ENCODE data around the gene TSG101. TPM values are rescaled to one million over a fixed set of nuclear protein-coding genes. Genes with fewer than 3 reads are reported as not detected.

The TSG101 gene
- total RNA-seq, 1 donor from 2014 or later: 46.4 TPM

DNA sequence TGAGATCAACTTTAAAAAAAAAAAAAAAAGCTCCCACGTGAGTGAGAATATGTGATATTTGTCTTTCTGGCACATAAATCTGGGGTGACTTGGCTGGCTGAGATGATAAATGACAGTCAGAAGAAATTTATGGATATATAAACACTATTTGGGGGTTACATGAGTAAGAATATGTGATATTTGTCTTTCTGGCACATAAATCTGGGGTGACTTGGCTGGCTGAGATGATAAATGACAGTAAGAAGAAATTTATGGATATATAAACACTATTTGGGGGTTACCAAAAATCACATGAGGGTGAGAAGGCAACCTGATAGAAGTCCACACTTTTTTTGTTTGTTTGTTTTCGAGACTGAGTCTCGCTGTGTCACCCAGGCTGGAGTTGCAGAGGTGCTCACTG, 6.6 kb upstream of the TSG101 start:
- TF ChIP-seq, protein P1, sequence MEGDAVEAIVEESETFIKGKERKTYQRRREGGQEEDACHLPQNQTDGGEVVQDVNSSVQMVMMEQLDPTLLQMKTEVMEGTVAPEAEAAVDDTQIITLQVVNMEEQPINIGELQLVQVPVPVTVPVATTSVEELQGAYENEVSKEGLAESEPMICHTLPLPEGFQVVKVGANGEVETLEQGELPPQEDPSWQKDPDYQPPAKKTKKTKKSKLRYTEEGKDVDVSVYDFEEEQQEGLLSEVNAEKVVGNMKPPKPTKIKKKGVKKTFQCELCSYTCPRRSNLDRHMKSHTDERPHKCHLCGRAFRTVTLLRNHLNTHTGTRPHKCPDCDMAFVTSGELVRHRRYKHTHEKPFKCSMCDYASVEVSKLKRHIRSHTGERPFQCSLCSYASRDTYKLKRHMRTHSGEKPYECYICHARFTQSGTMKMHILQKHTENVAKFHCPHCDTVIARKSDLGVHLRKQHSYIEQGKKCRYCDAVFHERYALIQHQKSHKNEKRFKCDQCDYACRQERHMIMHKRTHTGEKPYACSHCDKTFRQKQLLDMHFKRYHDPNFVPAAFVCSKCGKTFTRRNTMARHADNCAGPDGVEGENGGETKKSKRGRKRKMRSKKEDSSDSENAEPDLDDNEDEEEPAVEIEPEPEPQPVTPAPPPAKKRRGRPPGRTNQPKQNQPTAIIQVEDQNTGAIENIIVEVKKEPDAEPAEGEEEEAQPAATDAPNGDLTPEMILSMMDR (IDR thresholded peaks at IDR 0.05): no peak
- TF ChIP-seq POLR2A (IDR thresholded peaks at IDR 0.05) (no peak), POLR2AphosphoS5 (IDR thresholded peaks at IDR 0.05; ENCODE audit: insufficient read depth in 1 of 2, low read depth in 1 of 2) (no peak)
- peaks cover 0 to 23% of the 10 kb centered on the region in 2 donors for H3K36me3 ChIP-seq
- H3K27ac ChIP-seq: no peak overlapping the region

GRCh38 chr11:18527512-18527911, 770 bp upstream of the TSG101 start:
- TF ChIP-seq POLR2A (IDR thresholded peaks at IDR 0.05) (no peak), POLR2AphosphoS5 (IDR thresholded peaks at IDR 0.05; ENCODE audit: insufficient read depth in 1 of 2, low read depth in 1 of 2) (no peak)
- TF ChIP-seq, protein P1 (IDR thresholded peaks at IDR 0.05): no peak
- Histone ChIP-seq H3K4me1 (peaks cover 50% of the 10 kb centered on the region), H3K27me3 (no peaks in the 10 kb centered on the region), H3K4me3 (peak overlapping the region; percentile 87 to 99), H3K9me3 (no peaks in the 10 kb centered on the region), H3K36me3 (no peaks in the 10 kb centered on the region), H3K27ac (peak overlapping the region; percentile 98)
- no peak for DNase-seq (ENCODE audit: extremely low spot score in 2 of 2)
- intact Hi-C loops (cut with DNase I): no loop called here

More for the DNA sequence above, 6.6 kb upstream of the TSG101 start:
- Histone ChIP-seq H3K4me1 (no peaks in the 10 kb centered on the region), H3K4me3 (no peak overlapping the region), H3K27me3 (no peaks in the 10 kb centered on the region), H3K9me3 (no peaks in the 10 kb centered on the region)
- no peak for DNase-seq (ENCODE audit: extremely low spot score in 2 of 2)
- intact Hi-C loops (cut with DNase I): no loop called here

DNA sequence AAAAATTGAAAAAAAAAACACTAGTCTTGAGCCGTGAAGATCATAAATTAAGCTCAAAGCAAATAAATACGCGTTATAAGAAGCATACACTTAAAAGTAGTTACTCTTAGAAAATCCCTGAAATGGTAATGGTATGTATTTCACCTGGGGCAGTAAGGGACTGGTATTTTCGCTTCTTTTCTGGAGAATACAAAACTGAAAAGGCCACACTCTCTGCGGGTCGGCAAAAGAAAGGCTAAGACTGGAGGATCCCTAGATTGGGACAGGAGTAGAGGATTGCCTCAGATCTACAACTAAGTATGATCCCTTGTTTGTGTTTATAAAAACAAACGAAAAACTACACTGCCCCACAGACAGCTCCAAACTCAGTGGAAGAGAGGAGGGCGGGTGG, 617 bp downstream of the TSG101 start:
- H3K4me1 ChIP-seq: peaks cover 52% of the 10 kb centered on the region
- intact Hi-C loops (cut with DNase I): no loop called here
- DNase-seq (ENCODE audit: extremely low spot score in 2 of 2): no peak

DNA sequence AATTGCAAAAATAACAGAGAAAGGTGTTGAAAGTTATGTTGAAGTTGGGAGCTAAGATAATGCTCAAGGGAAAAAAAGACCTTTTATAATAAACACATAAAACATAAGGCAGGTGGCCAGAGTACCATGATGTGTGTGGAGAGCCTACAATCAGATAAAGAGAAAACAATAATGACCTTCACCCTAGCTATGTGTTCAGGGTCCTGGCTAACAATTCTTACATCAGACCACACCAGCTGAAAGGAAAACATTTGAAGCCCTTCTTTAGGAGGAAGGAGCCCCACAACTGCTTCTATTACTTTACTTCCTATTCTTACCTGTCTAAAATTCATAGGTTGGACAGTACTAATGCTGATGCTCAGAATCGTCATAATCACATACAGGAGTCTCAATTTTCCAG, 2.5 kb downstream of the TSG101 start:
- no peaks in the 10 kb centered on the region for H3K27me3 ChIP-seq
- H3K4me1 ChIP-seq: peaks cover 52% of the 10 kb centered on the region
- TF ChIP-seq, protein P1 (IDR thresholded peaks at IDR 0.05): no peak
- TF ChIP-seq POLR2A (IDR thresholded peaks at IDR 0.05) (no peak), POLR2AphosphoS5 (IDR thresholded peaks at IDR 0.05; ENCODE audit: insufficient read depth in 1 of 2, low read depth in 1 of 2) (no peak)
- H3K36me3 ChIP-seq: no peaks in the 10 kb centered on the region
- DNase-seq (ENCODE audit: extremely low spot score in 2 of 2): no peak
- no peak overlapping the region for H3K27ac ChIP-seq
- H3K9me3 ChIP-seq: no peaks in the 10 kb centered on the region
- intact Hi-C loops (cut with DNase I): no loop called here
- no peak overlapping the region for H3K4me3 ChIP-seq

More for the DNA sequence above, 617 bp downstream of the TSG101 start:
- H3K27ac ChIP-seq: peak overlapping the region; percentile 98
- H3K27me3 ChIP-seq: no peaks in the 10 kb centered on the region
- H3K9me3 ChIP-seq: no peaks in the 10 kb centered on the region
- TF ChIP-seq POLR2A (IDR thresholded peaks at IDR 0.05) (no peak), POLR2AphosphoS5 (IDR thresholded peaks at IDR 0.05; ENCODE audit: insufficient read depth in 1 of 2, low read depth in 1 of 2) (no peak)
- TF ChIP-seq, protein P1 (IDR thresholded peaks at IDR 0.05): no peak
- H3K36me3 ChIP-seq: no peaks in the 10 kb centered on the region
- peak overlapping the region; percentile 87 to 99 for H3K4me3 ChIP-seq

DNA sequence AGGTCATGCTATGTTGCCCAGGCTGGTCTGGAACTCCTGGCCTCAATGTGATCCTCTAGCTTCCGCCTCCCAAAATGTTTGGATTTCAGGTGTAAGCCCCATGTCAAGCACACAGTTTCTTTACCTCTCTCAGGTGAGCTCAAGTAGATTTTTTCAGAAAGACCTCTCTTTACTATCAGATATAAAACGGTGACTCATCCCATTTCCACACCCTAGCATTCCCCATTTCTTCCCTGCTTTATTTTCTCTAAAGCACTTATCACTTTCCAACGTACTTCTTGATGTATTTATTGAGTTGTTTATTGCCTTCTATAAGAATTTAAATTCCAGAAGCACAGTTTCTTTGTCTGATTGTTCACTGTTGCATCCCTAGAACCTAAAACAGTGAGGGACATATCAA, 3.7 kb downstream of the TSG101 start:
- no peak for DNase-seq (ENCODE audit: extremely low spot score in 2 of 2)
- Histone ChIP-seq H3K36me3 (no peaks in the 10 kb centered on the region), H3K4me1 (peaks cover 52% of the 10 kb centered on the region), H3K27ac (no peak overlapping the region), H3K27me3 (no peaks in the 10 kb centered on the region), H3K4me3 (no peak overlapping the region), H3K9me3 (no peaks in the 10 kb centered on the region)
- TF ChIP-seq POLR2A (IDR thresholded peaks at IDR 0.05) (no peak), POLR2AphosphoS5 (IDR thresholded peaks at IDR 0.05; ENCODE audit: insufficient read depth in 1 of 2, low read depth in 1 of 2) (no peak)
- TF ChIP-seq, protein P1 (IDR thresholded peaks at IDR 0.05): no peak
- intact Hi-C loops (cut with DNase I): no loop called here
